Endothelial cell of umbilical vein (primary cell): ENCODE measurements around the gene ETS1. TPM values are rescaled to one million over a fixed set of nuclear protein-coding genes. Genes with fewer than 3 reads are reported as not detected.

Experiments used
- BruUV-seq: library from RNA; stranded (reverse); fragments of 400-500 nt; replicated peaks from 2 replicates; lab custom pipeline; 2021; lab: Mats Ljungman, UMichigan
- CTCF ChIA-PET: fragments of 300-600, 350-600 bp; sonication (Branson Sonifier 250); formaldehyde crosslinking; loops from one replicate; lab custom pipeline; 2021; ENCODE audit warnings: antibody characterized with exemption, inconsistent platforms; lab: Charles Lee
- POLR2A ChIA-PET: fragments of 300-600, 350-600 bp; sonication (Branson Sonifier 250); formaldehyde crosslinking; loops from one replicate; lab custom pipeline; 2021; ENCODE audit warnings: antibody characterized with exemption, inconsistent platforms; lab: Charles Lee
- DNase-seq: peaks from one replicate; pipeline ENCODE4 v3.0.0-alpha.2; 2011; ENCODE audit warnings: low read depth, low spot score
- FAIRE-seq: peaks from 2 replicates; lab custom pipeline; 2011; peaks lifted over from hg19 to GRCh38; lab: Jason Lieb, UNC
- H2AFZ ChIP-seq: 2 replicates; pipeline ENCODE4 v1.6.0; 2012; ENCODE audit warnings: low read depth, low read length, control low read depth, inconsistent platforms
- H3K27ac ChIP-seq: 2 replicates; pipeline ENCODE4 v1.5.1; 2011; ENCODE audit warnings: low read depth, mild to moderate bottlenecking, control low read depth, low read length, moderate library complexity; ENCODE audit not compliant: insufficient read depth
- H3K27me3 ChIP-seq, 2 experiments: 2 replicates each; pipeline versions ENCODE4 v1.6.0 to v1.6.1; 2011; ENCODE audit warnings: low read length in 2 of 2, mixed read lengths in 1 of 2; ENCODE audit not compliant: control insufficient read depth in 2 of 2, insufficient read depth in 2 of 2
- H3K36me3 ChIP-seq, 2 experiments: 2 replicates in 1 of 2; 3 replicates in 1 of 2; pipeline ENCODE4 v1.5.1; 2011; ENCODE audit warnings: low read length in 2 of 2, mild to moderate bottlenecking in 1 of 2, moderate library complexity in 1 of 2; ENCODE audit not compliant: control insufficient read depth in 2 of 2, insufficient read depth in 2 of 2; ENCODE audit errors: extremely low read depth in 1 of 2
- H3K4me1 ChIP-seq: 3 replicates; pipeline ENCODE4 v1.5.1; 2011; ENCODE audit warnings: mild to moderate bottlenecking, low read length; ENCODE audit not compliant: control insufficient read depth, insufficient read depth; ENCODE audit errors: extremely low read depth
- H3K4me2 ChIP-seq: 2 replicates; pipeline ENCODE4 v1.6.1; 2011; ENCODE audit warnings: low read length, control low read depth, mixed read lengths; ENCODE audit not compliant: insufficient read depth
- H3K4me3 ChIP-seq, 3 experiments: fragments of 200-600 bp in 1 of 3; sonication (generic), shearing (Covaris generic) in 1 of 3; replicated peaks in 1 of 3; 2 replicates each; pipeline ENCODE4 v1.5.1; 2011 to 2016; ENCODE audit warnings: control low read depth in 3 of 3, low read length in 3 of 3, mild to moderate bottlenecking in 2 of 3, inconsistent platforms in 1 of 3, low read depth in 1 of 3, moderate library complexity in 1 of 3; ENCODE audit not compliant: insufficient read depth in 1 of 3
- H3K79me2 ChIP-seq: 2 replicates; pipeline ENCODE4 v1.6.0; 2012; ENCODE audit warnings: low read length, inconsistent platforms; ENCODE audit not compliant: control insufficient read depth, insufficient read depth
- H3K9ac ChIP-seq: replicated peaks from 2 replicates; pipeline ENCODE3; 2011; ENCODE audit warnings: low read length, control low read depth; ENCODE audit not compliant: insufficient read depth; ENCODE audit errors: extremely low read depth
- H3K9me1 ChIP-seq: replicated peaks from 3 replicates; pipeline ENCODE4 v1.6.0; 2011; ENCODE audit warnings: mild to moderate bottlenecking, low read length; ENCODE audit not compliant: control insufficient read depth, insufficient read depth; ENCODE audit errors: extremely low read depth
- H3K9me3 ChIP-seq: replicated peaks from 2 replicates; pipeline ENCODE4 v1.5.1; 2012; ENCODE audit warnings: low read length, inconsistent platforms; ENCODE audit not compliant: control insufficient read depth, insufficient read depth
- H4K20me1 ChIP-seq: replicated peaks from 2 replicates; pipeline ENCODE3; 2011; ENCODE audit warnings: mild to moderate bottlenecking, low read length; ENCODE audit not compliant: control insufficient read depth, insufficient read depth; ENCODE audit errors: extremely low read depth
- EZH2 ChIP-seq: IDR thresholded peaks from 2 replicates; pipeline ENCODE4 v1.6.1; 2012; ENCODE audit warnings: borderline replicate concordance, low read depth, mild to moderate bottlenecking, moderate library complexity, low read length, inconsistent platforms; ENCODE audit not compliant: severe bottlenecking
- JUN ChIP-seq: IDR thresholded peaks from 2 replicates; pipeline ENCODE4 v1.6.1; 2011; ENCODE audit warnings: borderline replicate concordance, low read depth; ENCODE audit not compliant: insufficient read length, insufficient read depth
- MAX ChIP-seq: IDR thresholded peaks from 2 replicates; pipeline ENCODE4 v1.6.1; 2011; ENCODE audit not compliant: insufficient read depth, insufficient read length
- MYC ChIP-seq: IDR thresholded peaks from one replicate; pipeline ENCODE4 v1.6.1; 2011; ENCODE audit warnings: mild to moderate bottlenecking, low read depth, low read length
- POLR2AphosphoS5 ChIP-seq: IDR thresholded peaks from 2 replicates; pipeline ENCODE4 v1.6.1; 2012; ENCODE audit warnings: low read depth, mild to moderate bottlenecking, control low read depth, low read length, moderate library complexity; ENCODE audit not compliant: insufficient read depth
- dilution Hi-C: fragments of 300-500 bp; cut with MboI; formaldehyde crosslinking; loops from one replicate; pipeline ENCODE4 v1.15.0; 2019; ENCODE audit warnings: low sequenced_read_pairs; ENCODE audit not compliant: extremely low pct_ligation_motif_present
- intact Hi-C: fragments of 100-400 bp; cut with micrococcal nuclease; formaldehyde crosslinking; loops from one replicate; pipeline ENCODE4 v1.10.0; 2022
- polyA plus RNA-seq, 4 experiments: library from polyadenylated mRNA; depleted of rRNA in 3 of 4; stranded (reverse) in 3 of 4; unstranded in 1 of 4; fragments of >200 nt; gene quantifications; 2 replicates each; pipeline versions ENCODE4 v1.2.1 to v1.2.3, GENCODE V29; 2011 to 2012; ENCODE audit warnings: missing spikeins in 1 of 4
- total RNA-seq: library from RNA; stranded (reverse); gene quantifications from 2 replicates; pipeline ENCODE4 v1.2.3, GENCODE V29; 2021

ETS1 gene
- total and polyA plus RNA-seq, 2 donors (not counting 3 experiments of a cell fraction or from before 2014, with no cell fraction given): 34.2 to 115 TPM

- TF ChIP-seq JUN (no peak), MYC (no peak), POLR2AphosphoS5 (no peak), EZH2 (no peak), MAX (no peak)
- Histone ChIP-seq H3K9ac (no peak overlapping the region), H3K79me2 (no peaks in the 10 kb centered on the region), H3K36me3 (no peaks in the 10 kb centered on the region), H3K27me3 (peaks cover 6 to 8% of the 10 kb centered on the region in 2 experiments), H3K4me2 (no peak overlapping the region), H3K4me3 (no peak overlapping the region), H3K9me3 (no peaks in the 10 kb centered on the region), H3K9me1 (no peaks in the 10 kb centered on the region), H3K27ac (no peak overlapping the region), H2AFZ (no peak overlapping the region), H4K20me1 (no peaks in the 10 kb centered on the region), H3K4me1 (peaks cover 12% of the 10 kb centered on the region)
- dilution Hi-C loops (no loop called here), intact Hi-C loops (no loop called here)
- no TSS peak for BruUV-seq
- ChIA-PET POLR2A (no interaction called here), CTCF (no interaction called here)
- FAIRE-seq: no peak
- no peak for DNase-seq
Measured at GRCh38 chr11:128551058-128551457, 36.3 kb downstream of the ETS1 start.

- Histone ChIP-seq H3K9me3 (no peaks in the 10 kb centered on the region), H3K79me2 (no peaks in the 10 kb centered on the region), H3K9ac (no peak overlapping the region), H3K36me3 (no peaks in the 10 kb centered on the region), H3K4me1 (peaks cover 12% of the 10 kb centered on the region), H3K9me1 (no peaks in the 10 kb centered on the region), H3K4me3 (no peak overlapping the region), H2AFZ (no peak overlapping the region), H4K20me1 (no peaks in the 10 kb centered on the region), H3K27ac (no peak overlapping the region), H3K4me2 (no peak overlapping the region), H3K27me3 (peaks cover 7 to 8% of the 10 kb centered on the region in 2 experiments)
- no peak for TF ChIP-seq MYC
- FAIRE-seq (no peak), DNase-seq (no peak)
- dilution Hi-C loops (no loop called here), intact Hi-C loops (no loop called here)
- ChIA-PET POLR2A (no interaction called here), CTCF (no interaction called here)
- no TSS peak for BruUV-seq
Measured at GRCh38 chr11:128550261-128550821, 37.0 kb downstream of the ETS1 start.
